Measurements from ENCODE around the gene IRF2BPL.

- no peak for TF ChIP-seq POLR2AphosphoS5 (IDR thresholded peaks at IDR 0.05; ENCODE audit: low read depth, low read length)
- TF ChIP-seq CTCF (IDR thresholded peaks at IDR 0.05): no peak
Measured at GRCh38 chr14:77074969-77075368, 46.5 kb upstream of the IRF2BPL start.

Measured in Panc1 (cell line).